Measurements from ENCODE around the gene HPSE2.

HPSE2 gene

GRCh38 chr10:98899018-98899417 is 336.6 kb downstream of the HPSE2 start:
- Histone ChIP-seq H3K9me3 (ENCODE audit: control extremely low read depth in 1 of 5, control insufficient read depth in 4 of 5, insufficient read depth in 2 of 5, low read depth in 1 of 5, low read length in 4 of 5) (no peaks in the 10 kb centered on the region), H3K27ac (ENCODE audit: insufficient read depth in 1 of 2, low read depth in 1 of 2, low read length in 2 of 2, poor library complexity in 1 of 2, severe bottlenecking in 2 of 2) (no peak overlapping the region), H3K36me3 (ENCODE audit: control insufficient read depth in 4 of 4, insufficient read depth in 4 of 4, low read length in 3 of 4) (no peaks in the 10 kb centered on the region), H3K27me3 (replicated peaks in 2 of 5; ENCODE audit: control insufficient read depth in 4 of 5, insufficient read depth in 5 of 5, low read length in 4 of 5) (no peaks in the 10 kb centered on the region), H3K4me1 (ENCODE audit: control extremely low read depth in 1 of 4, control insufficient read depth in 4 of 4, insufficient read depth in 4 of 4, low read length in 3 of 4) (no peaks in the 10 kb centered on the region), H3K4me3 (ENCODE audit: control insufficient read depth in 1 of 7, extremely low read depth in 1 of 7, insufficient read depth in 4 of 7, low read depth in 2 of 7, low read length in 6 of 7) (no peak overlapping the region)
- WGBS (ENCODE audit: insufficient coverage): 87% methylated on average over 2 of the region's 3 CpGs
- ChIA-PET CTCF (no interaction called here), POLR2A (no interaction called here)
- DNase-seq: no peak

GRCh38 chr10:98892523-98892922 is 343.1 kb downstream of the HPSE2 start:
- Histone ChIP-seq H3K4me1 (ENCODE audit: control extremely low read depth in 1 of 4, control insufficient read depth in 4 of 4, insufficient read depth in 4 of 4, low read length in 3 of 4) (no peaks in the 10 kb centered on the region), H3K27me3 (replicated peaks in 2 of 5; ENCODE audit: control insufficient read depth in 4 of 5, insufficient read depth in 5 of 5, low read length in 4 of 5) (no peaks in the 10 kb centered on the region), H3K4me3 (ENCODE audit: control insufficient read depth in 1 of 7, extremely low read depth in 1 of 7, insufficient read depth in 4 of 7, low read depth in 2 of 7, low read length in 6 of 7) (no peak overlapping the region), H3K36me3 (ENCODE audit: control insufficient read depth in 4 of 4, insufficient read depth in 4 of 4, low read length in 3 of 4) (no peaks in the 10 kb centered on the region), H3K27ac (ENCODE audit: insufficient read depth in 1 of 2, low read depth in 1 of 2, low read length in 2 of 2, poor library complexity in 1 of 2, severe bottlenecking in 2 of 2) (no peak overlapping the region), H3K9me3 (ENCODE audit: control extremely low read depth in 1 of 5, control insufficient read depth in 4 of 5, insufficient read depth in 2 of 5, low read depth in 1 of 5, low read length in 4 of 5) (no peaks in the 10 kb centered on the region)
- POLR2A ChIA-PET: no interaction called here
- 86% methylated on average over 1 of the region's 1 CpG for WGBS (ENCODE audit: insufficient coverage)
- CTCF ChIA-PET: interaction anchor here (0.9 kb wide), 1 partner anchor 13 kb away, joined by 4 read pairs; no protein-coding TSS in a partner anchor
- DNase-seq: no peak

- no peaks in the 10 kb centered on the region for H3K27me3 ChIP-seq (replicated peaks in 2 of 5; ENCODE audit: control insufficient read depth in 4 of 5, insufficient read depth in 5 of 5, low read length in 4 of 5)
- peak in 1 of 3 donors; percentile 10 for DNase-seq
- no peaks in the 10 kb centered on the region for H3K36me3 ChIP-seq (ENCODE audit: control insufficient read depth in 4 of 4, insufficient read depth in 4 of 4, low read length in 3 of 4)
- POLR2A ChIA-PET: no interaction called here
- H3K9me3 ChIP-seq (ENCODE audit: control extremely low read depth in 1 of 5, control insufficient read depth in 4 of 5, insufficient read depth in 2 of 5, low read depth in 1 of 5, low read length in 4 of 5): no peaks in the 10 kb centered on the region
- H3K4me3 ChIP-seq (ENCODE audit: control insufficient read depth in 1 of 7, extremely low read depth in 1 of 7, insufficient read depth in 4 of 7, low read depth in 2 of 7, low read length in 6 of 7): no peak overlapping the region
- CTCF ChIA-PET: no interaction called here
- no peaks in the 10 kb centered on the region for H3K4me1 ChIP-seq (ENCODE audit: control extremely low read depth in 1 of 4, control insufficient read depth in 4 of 4, insufficient read depth in 4 of 4, low read length in 3 of 4)
- no peak overlapping the region for H3K27ac ChIP-seq (ENCODE audit: insufficient read depth in 1 of 2, low read depth in 1 of 2, low read length in 2 of 2, poor library complexity in 1 of 2, severe bottlenecking in 2 of 2)
- WGBS (ENCODE audit: insufficient coverage): 100% methylated on average over 1 of the region's 1 CpG
Observed at GRCh38 chr10:98886686-98887085, 349.0 kb downstream of the HPSE2 start.

- CTCF ChIA-PET: no interaction called here
- no peaks in the 10 kb centered on the region for H3K4me1 ChIP-seq (ENCODE audit: control extremely low read depth in 1 of 4, control insufficient read depth in 4 of 4, insufficient read depth in 4 of 4, low read length in 3 of 4)
- H3K9me3 ChIP-seq (ENCODE audit: control extremely low read depth in 1 of 5, control insufficient read depth in 4 of 5, insufficient read depth in 2 of 5, low read depth in 1 of 5, low read length in 4 of 5): no peaks in the 10 kb centered on the region
- POLR2A ChIA-PET: no interaction called here
- no peaks in the 10 kb centered on the region for H3K27me3 ChIP-seq (replicated peaks in 2 of 5; ENCODE audit: control insufficient read depth in 4 of 5, insufficient read depth in 5 of 5, low read length in 4 of 5)
- no peak overlapping the region for H3K27ac ChIP-seq (ENCODE audit: insufficient read depth in 1 of 2, low read depth in 1 of 2, low read length in 2 of 2, poor library complexity in 1 of 2, severe bottlenecking in 2 of 2)
- H3K36me3 ChIP-seq (ENCODE audit: control insufficient read depth in 4 of 4, insufficient read depth in 4 of 4, low read length in 3 of 4): no peaks in the 10 kb centered on the region
- H3K4me3 ChIP-seq (ENCODE audit: control insufficient read depth in 1 of 7, extremely low read depth in 1 of 7, insufficient read depth in 4 of 7, low read depth in 2 of 7, low read length in 6 of 7): no peak overlapping the region
- DNase-seq: no peak
Observed at GRCh38 chr10:98885378-98885777, 350.3 kb downstream of the HPSE2 start.

DNA sequence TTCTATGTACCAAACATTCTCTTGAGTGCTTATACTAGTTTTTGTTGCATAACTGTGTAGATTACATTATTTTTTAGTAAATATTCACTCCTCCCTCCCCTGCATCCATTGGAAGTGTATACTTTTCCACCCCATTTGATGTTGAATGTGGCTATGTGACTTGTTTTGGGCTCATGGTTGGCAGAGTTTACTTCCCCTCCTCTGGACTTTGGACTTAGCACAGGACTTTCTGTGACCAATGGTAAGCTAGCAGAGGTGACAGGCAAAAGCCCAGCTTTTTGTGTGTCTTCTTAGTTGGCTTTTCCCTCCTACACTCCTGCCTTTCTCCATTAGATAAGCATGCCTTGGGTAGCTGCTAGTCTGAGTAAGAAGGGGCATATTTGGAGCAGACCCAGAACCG is 353.9 kb downstream of the HPSE2 start:
- DNase-seq: no peak
- no peaks in the 10 kb centered on the region for H3K36me3 ChIP-seq (ENCODE audit: control insufficient read depth in 4 of 4, insufficient read depth in 4 of 4, low read length in 3 of 4)
- H3K4me3 ChIP-seq (ENCODE audit: control insufficient read depth in 1 of 7, extremely low read depth in 1 of 7, insufficient read depth in 4 of 7, low read depth in 2 of 7, low read length in 6 of 7): no peak overlapping the region
- H3K27me3 ChIP-seq (replicated peaks in 2 of 5; ENCODE audit: control insufficient read depth in 4 of 5, insufficient read depth in 5 of 5, low read length in 4 of 5): peaks cover 0 to 2% (median 0%) of the 10 kb centered on the region in 5 experiments
- no peaks in the 10 kb centered on the region for H3K9me3 ChIP-seq (ENCODE audit: control extremely low read depth in 1 of 5, control insufficient read depth in 4 of 5, insufficient read depth in 2 of 5, low read depth in 1 of 5, low read length in 4 of 5)
- H3K4me1 ChIP-seq (ENCODE audit: control extremely low read depth in 1 of 4, control insufficient read depth in 4 of 4, insufficient read depth in 4 of 4, low read length in 3 of 4): no peaks in the 10 kb centered on the region
- no peak overlapping the region for H3K27ac ChIP-seq (ENCODE audit: insufficient read depth in 1 of 2, low read depth in 1 of 2, low read length in 2 of 2, poor library complexity in 1 of 2, severe bottlenecking in 2 of 2)
- WGBS (ENCODE audit: insufficient coverage): no CpG with 5 or more reads among the region's 1 CpG
- CTCF ChIA-PET: no interaction called here
- POLR2A ChIA-PET: no interaction called here

DNA sequence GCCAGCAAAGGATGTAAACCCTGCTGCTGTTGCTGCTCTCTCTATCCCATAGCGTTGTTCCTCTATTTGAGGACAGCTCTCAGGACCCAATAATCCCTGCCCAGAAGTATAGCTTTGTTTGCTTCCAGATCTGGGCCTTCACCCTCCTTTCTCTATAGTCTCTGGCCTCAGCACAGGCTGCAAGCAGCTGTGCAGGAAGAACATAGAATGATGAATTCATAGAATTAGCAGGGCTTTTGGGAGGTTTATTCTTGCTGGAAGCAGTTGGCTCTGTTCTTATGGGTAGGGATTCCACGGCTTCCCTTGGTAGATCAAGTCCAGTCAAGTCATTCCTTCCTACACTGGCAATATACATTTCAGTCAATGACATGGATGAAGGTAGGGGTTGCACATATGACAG is 354.7 kb downstream of the HPSE2 start:
- H3K36me3 ChIP-seq (ENCODE audit: control insufficient read depth in 4 of 4, insufficient read depth in 4 of 4, low read length in 3 of 4): no peaks in the 10 kb centered on the region
- H3K27ac ChIP-seq (ENCODE audit: insufficient read depth in 1 of 2, low read depth in 1 of 2, low read length in 2 of 2, poor library complexity in 1 of 2, severe bottlenecking in 2 of 2): no peak overlapping the region
- POLR2A ChIA-PET: no interaction called here
- H3K4me3 ChIP-seq (ENCODE audit: control insufficient read depth in 1 of 7, extremely low read depth in 1 of 7, insufficient read depth in 4 of 7, low read depth in 2 of 7, low read length in 6 of 7): no peak overlapping the region
- no peak for DNase-seq
- 60% methylated on average over 1 of the region's 2 CpGs for WGBS (ENCODE audit: insufficient coverage)
- peaks cover 0 to 2% (median 0%) of the 10 kb centered on the region in 5 experiments for H3K27me3 ChIP-seq (replicated peaks in 2 of 5; ENCODE audit: control insufficient read depth in 4 of 5, insufficient read depth in 5 of 5, low read length in 4 of 5)
- no peaks in the 10 kb centered on the region for H3K9me3 ChIP-seq (ENCODE audit: control extremely low read depth in 1 of 5, control insufficient read depth in 4 of 5, insufficient read depth in 2 of 5, low read depth in 1 of 5, low read length in 4 of 5)
- no peaks in the 10 kb centered on the region for H3K4me1 ChIP-seq (ENCODE audit: control extremely low read depth in 1 of 4, control insufficient read depth in 4 of 4, insufficient read depth in 4 of 4, low read length in 3 of 4)
- CTCF ChIA-PET: no interaction called here

- DNase-seq: no peak
- CTCF ChIA-PET: no interaction called here
- no peaks in the 10 kb centered on the region for H3K36me3 ChIP-seq (ENCODE audit: control insufficient read depth in 4 of 4, insufficient read depth in 4 of 4, low read length in 3 of 4)
- H3K4me1 ChIP-seq (ENCODE audit: control extremely low read depth in 1 of 4, control insufficient read depth in 4 of 4, insufficient read depth in 4 of 4, low read length in 3 of 4): no peaks in the 10 kb centered on the region
- POLR2A ChIA-PET: no interaction called here
- H3K9me3 ChIP-seq (ENCODE audit: control extremely low read depth in 1 of 5, control insufficient read depth in 4 of 5, insufficient read depth in 2 of 5, low read depth in 1 of 5, low read length in 4 of 5): no peaks in the 10 kb centered on the region
- no CpG with 5 or more reads among the region's 2 CpGs for WGBS (ENCODE audit: insufficient coverage)
- no peak overlapping the region for H3K4me3 ChIP-seq (ENCODE audit: control insufficient read depth in 1 of 7, extremely low read depth in 1 of 7, insufficient read depth in 4 of 7, low read depth in 2 of 7, low read length in 6 of 7)
- H3K27me3 ChIP-seq (replicated peaks in 2 of 5; ENCODE audit: control insufficient read depth in 4 of 5, insufficient read depth in 5 of 5, low read length in 4 of 5): peaks cover 0 to 2% (median 0%) of the 10 kb centered on the region in 5 experiments
- no peak overlapping the region for H3K27ac ChIP-seq (ENCODE audit: insufficient read depth in 1 of 2, low read depth in 1 of 2, low read length in 2 of 2, poor library complexity in 1 of 2, severe bottlenecking in 2 of 2)
Observed at GRCh38 chr10:98878921-98879320, 356.7 kb downstream of the HPSE2 start.
